Mesendoderm (in vitro differentiated cells): ENCODE data around the gene KLHL29.

Source experiments
- DNase-seq: peaks from one replicate; pipeline ENCODE4 v3.0.0; 2013
- H2AK5ac ChIP-seq: 2 replicates; pipeline ENCODE4 v1.6.1; 2013; ENCODE audit warnings: low read length, inconsistent platforms
- H2BK120ac ChIP-seq: 2 replicates; pipeline ENCODE4 v1.6.1; 2013; ENCODE audit warnings: low read depth, mild to moderate bottlenecking, low read length, moderate library complexity, mixed read lengths
- H2BK15ac ChIP-seq: replicated peaks from 2 replicates; pipeline ENCODE4 v1.6.1; 2013; ENCODE audit warnings: low read depth, mild to moderate bottlenecking, moderate library complexity
- H2BK5ac ChIP-seq: 2 replicates; pipeline ENCODE4 v1.6.1; 2013; ENCODE audit warnings: low read length, inconsistent platforms
- H3K18ac ChIP-seq: 2 replicates; pipeline ENCODE4 v1.6.1; 2013; ENCODE audit warnings: mild to moderate bottlenecking, low read length, mixed read lengths
- H3K23ac ChIP-seq: one replicate; pipeline ENCODE4 v1.6.1; 2013; ENCODE audit warnings: low read length
- H3K27ac ChIP-seq: 2 replicates; pipeline ENCODE4 v1.5.1; 2013; ENCODE audit warnings: low read depth, mild to moderate bottlenecking, inconsistent platforms, low read length, moderate library complexity
- H3K27me3 ChIP-seq: 2 replicates; pipeline ENCODE4 v1.6.1; 2013; ENCODE audit warnings: low read length, control low read depth, mild to moderate bottlenecking, inconsistent platforms; ENCODE audit not compliant: insufficient read depth, poor library complexity
- H3K36me3 ChIP-seq: 2 replicates; pipeline ENCODE4 v1.6.1; 2013; ENCODE audit warnings: low read length, inconsistent platforms; ENCODE audit not compliant: control insufficient read depth, insufficient read depth
- H3K4ac ChIP-seq: one replicate; pipeline ENCODE4 v1.6.1; 2013; ENCODE audit warnings: low read depth, mild to moderate bottlenecking, low read length, moderate library complexity
- H3K4me1 ChIP-seq: 2 replicates; pipeline ENCODE4 v1.6.1; 2013; ENCODE audit warnings: low read depth, low read length, inconsistent platforms; ENCODE audit not compliant: control insufficient read depth
- H3K4me2 ChIP-seq: 2 replicates; pipeline ENCODE4 v1.6.1; 2013; ENCODE audit warnings: low read length
- H3K4me3 ChIP-seq: 2 replicates; pipeline ENCODE4 v1.5.1; 2013; ENCODE audit warnings: mild to moderate bottlenecking, low read length
- H3K56ac ChIP-seq: one replicate; pipeline ENCODE4 v1.6.1; 2013; ENCODE audit warnings: low read length
- H3K79me1 ChIP-seq: 2 replicates; pipeline ENCODE4 v1.6.1; 2013; ENCODE audit warnings: low read length, inconsistent platforms
- H3K79me2 ChIP-seq: 2 replicates; pipeline ENCODE4 v1.6.1; 2013; ENCODE audit warnings: mild to moderate bottlenecking, low read length; ENCODE audit not compliant: control insufficient read depth, insufficient read depth
- H3K9ac ChIP-seq: 2 replicates; pipeline ENCODE4 v1.6.1; 2013; ENCODE audit warnings: low read length, inconsistent platforms
- H4K5ac ChIP-seq: one replicate; pipeline ENCODE4 v1.6.1; 2013; ENCODE audit warnings: low read length
- H4K8ac ChIP-seq: one replicate; pipeline ENCODE4 v1.6.1; 2013; ENCODE audit warnings: low read depth, mild to moderate bottlenecking, control low read depth, low read length, moderate library complexity
- WGBS: extraction: QIAGEN DNeasy Blood & Tissue Kit; methylation state at CpG from one replicate; pipeline ENCODE4 v1.1.7; 2013; ENCODE audit warnings: low lambda C conversion rate, missing lambda C conversion rate; ENCODE audit not compliant: insufficient coverage; ENCODE audit errors: extremely low coverage; 5-methylcytosine and 5-hydroxymethylcytosine counted together

Gene KLHL29

DNA sequence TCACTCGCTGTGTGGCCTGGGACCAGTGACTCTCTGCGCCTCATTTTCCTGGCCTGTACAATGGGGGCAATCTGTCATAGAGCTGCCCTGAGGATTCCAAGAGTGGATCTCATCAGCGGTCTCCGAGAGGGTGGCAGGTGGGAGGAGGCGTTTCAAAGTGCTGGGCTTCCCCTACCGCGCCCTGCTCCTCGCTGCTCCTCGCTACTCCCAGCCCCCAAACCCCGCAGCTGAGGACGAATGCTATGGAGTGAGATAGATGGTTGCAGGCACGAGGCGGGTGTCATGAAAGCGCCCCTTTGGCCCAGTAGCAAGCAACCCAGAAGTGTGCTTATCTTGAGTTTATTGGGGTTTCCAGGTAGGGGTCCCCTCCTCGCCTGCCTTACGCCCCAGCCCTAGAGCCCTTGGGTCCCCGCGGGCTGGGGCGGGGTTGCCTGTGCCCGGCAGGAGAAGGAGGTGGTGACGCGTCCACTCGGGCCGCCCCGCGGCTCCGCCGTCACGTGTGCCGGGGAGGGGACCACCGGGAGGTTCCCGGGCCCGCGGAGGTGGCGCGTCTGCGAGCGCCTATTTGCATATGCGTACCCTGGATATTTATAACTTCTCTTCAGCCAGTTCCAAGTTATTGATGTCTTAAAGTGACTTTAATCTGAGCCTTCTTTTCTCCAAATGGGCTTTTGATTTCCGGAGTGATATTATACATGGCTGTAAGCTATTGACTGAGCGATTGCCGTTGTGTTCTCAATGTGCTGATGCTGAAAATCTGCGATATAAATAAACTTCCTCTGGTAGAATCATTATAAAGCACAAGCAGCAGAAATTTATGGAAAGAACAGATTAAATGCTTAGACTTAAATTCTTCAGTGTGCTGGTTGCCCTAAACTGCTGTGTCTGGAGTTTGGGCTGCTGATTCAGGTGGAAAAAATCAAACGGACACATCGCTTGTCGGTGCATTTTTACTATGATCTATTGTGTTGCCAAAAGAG is 278.3 kb downstream of the KLHL29 start:
- WGBS, result no CpG with 5 or more reads among the region's 46 CpGs
- Histone ChIP-seq H3K4me3 (no peak overlapping the region), H4K8ac (no peak overlapping the region)

DNA sequence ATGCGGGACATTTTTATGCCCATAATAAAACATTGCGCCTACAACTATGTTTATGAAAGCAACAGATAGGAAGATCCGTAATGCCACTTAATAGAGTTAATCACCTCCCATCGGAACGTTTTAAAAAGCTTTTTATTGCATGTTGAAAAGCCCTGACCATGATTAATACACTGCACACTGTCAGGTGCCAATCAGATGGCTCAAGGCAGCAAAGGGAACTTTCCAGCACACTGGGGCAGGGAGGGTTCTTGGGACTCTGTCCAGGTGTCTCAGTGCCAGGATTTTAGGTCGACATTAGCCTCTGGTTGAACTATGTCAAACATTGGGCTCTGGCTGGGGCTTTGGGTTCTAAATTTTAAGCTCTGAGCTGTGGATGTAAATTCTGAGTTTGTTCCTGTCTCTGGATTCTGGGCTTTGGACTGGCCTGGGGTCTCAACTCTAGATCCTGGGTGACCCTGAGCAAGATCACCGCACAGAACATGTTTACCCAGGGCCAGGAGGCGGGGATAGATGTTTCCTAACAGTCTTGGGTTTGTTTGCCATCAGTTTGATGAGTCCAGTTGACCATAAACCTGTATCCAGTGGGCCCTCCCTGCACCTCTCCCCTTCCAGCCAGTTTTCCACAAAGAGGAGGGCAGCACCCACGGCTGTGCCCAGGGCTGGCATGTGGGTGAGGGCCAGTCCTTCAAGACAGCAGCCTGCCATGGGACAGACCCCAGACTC is 279.2 kb downstream of the KLHL29 start:
- Histone ChIP-seq H4K5ac (no peak overlapping the region), H3K4me1 (no peaks in the 10 kb centered on the region), H3K9ac (no peak overlapping the region), H3K4me3 (no peak overlapping the region), H3K79me2 (no peaks in the 10 kb centered on the region), H3K4me2 (no peak overlapping the region), H2BK120ac (no peak overlapping the region), H3K79me1 (no peaks in the 10 kb centered on the region), H2BK5ac (no peak overlapping the region), H3K56ac (no peak overlapping the region), H4K8ac (no peak overlapping the region), H3K4ac (no peak overlapping the region), H3K36me3 (no peaks in the 10 kb centered on the region), H3K27me3 (no peaks in the 10 kb centered on the region), H2BK15ac (no peak overlapping the region), H2AK5ac (no peak overlapping the region), H3K27ac (no peak overlapping the region), H3K23ac (no peak overlapping the region), H3K18ac (no peak overlapping the region)
- no CpG with 5 or more reads among the region's 9 CpGs for WGBS
- DNase-seq, result no peak

More for the DNA sequence above, 278.3 kb downstream of the KLHL29 start:
- Histone ChIP-seq H3K4ac (no peak overlapping the region), H3K79me1 (no peaks in the 10 kb centered on the region), H4K5ac (no peak overlapping the region), H2AK5ac (no peak overlapping the region), H3K23ac (peak overlapping the region; percentile 24), H2BK15ac (no peak overlapping the region), H3K9ac (no peak overlapping the region), H3K4me2 (peak overlapping the region; percentile 25), H2BK120ac (no peak overlapping the region), H2BK5ac (no peak overlapping the region), H3K56ac (peak overlapping the region; percentile 34), H3K36me3 (no peaks in the 10 kb centered on the region), H3K27me3 (no peaks in the 10 kb centered on the region), H3K18ac (no peak overlapping the region), H3K79me2 (no peaks in the 10 kb centered on the region), H3K27ac (no peak overlapping the region), H3K4me1 (no peaks in the 10 kb centered on the region)
- DNase-seq, result no peak

DNA sequence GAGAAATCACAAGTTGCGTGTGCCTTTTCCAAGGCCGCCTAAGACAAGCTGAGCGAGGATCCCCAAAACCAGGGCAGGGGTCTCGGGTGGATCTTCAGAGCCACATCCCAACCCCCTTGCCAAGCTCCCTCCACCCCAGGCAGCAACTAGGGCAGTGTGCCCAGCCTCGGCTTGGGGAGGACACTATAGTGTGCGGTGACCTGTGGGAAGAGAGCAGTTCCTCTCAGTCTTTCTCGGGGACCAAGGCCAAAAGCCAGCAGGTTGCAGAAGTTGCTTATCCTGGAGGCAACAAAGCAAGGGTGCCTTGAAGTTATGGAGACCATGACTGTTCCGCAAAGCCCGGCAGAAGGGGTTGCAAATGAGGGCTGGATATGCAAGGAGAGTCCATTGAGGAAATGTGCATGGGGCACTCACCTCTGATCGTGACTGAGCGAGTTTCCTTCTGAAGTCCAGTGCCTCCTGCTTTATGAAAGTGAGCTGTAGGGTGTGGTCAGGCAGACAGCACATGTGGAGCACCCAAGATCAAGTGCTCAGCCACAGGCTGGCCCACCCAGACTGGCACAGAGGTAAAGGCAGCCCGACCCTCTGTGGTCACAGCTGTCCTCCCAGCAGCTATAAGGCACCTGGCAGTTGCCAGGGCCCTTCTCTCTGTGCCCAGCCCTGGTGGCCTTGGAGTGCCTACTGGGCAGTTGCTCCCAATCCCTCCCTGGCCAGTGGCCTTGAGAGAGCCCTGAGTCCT is 281.4 kb downstream of the KLHL29 start:
- no peak for DNase-seq
- Histone ChIP-seq H2AK5ac (no peak overlapping the region), H4K8ac (no peak overlapping the region), H3K56ac (no peak overlapping the region), H3K23ac (no peak overlapping the region), H2BK5ac (no peak overlapping the region), H3K27me3 (no peaks in the 10 kb centered on the region), H2BK120ac (no peak overlapping the region), H3K4me1 (no peaks in the 10 kb centered on the region), H4K5ac (no peak overlapping the region), H3K79me2 (no peaks in the 10 kb centered on the region), H3K18ac (no peak overlapping the region), H3K4me3 (no peak overlapping the region), H3K9ac (no peak overlapping the region), H3K4ac (no peak overlapping the region), H3K79me1 (no peaks in the 10 kb centered on the region), H3K27ac (no peak overlapping the region), H3K4me2 (no peak overlapping the region), H3K36me3 (no peaks in the 10 kb centered on the region), H2BK15ac (no peak overlapping the region)
- WGBS, result no CpG with 5 or more reads among the region's 12 CpGs

DNA sequence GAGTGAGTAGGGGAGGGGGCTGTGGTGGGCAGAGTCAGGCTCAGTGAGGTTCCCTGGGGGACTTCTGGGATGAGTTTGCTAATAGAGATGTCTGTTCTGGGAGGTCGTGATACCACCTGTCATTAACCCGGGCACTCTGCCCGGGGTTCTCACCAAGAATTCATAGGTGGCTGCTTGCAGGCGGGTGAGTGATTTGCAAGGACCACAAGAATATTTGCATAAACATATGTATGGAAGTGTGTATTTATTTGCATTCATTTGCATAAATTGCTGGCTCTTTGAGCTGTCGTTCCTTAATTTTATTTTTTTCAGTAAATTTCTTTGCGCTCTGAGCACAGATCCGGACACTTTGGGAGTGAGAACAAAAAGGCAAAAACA is 282.0 kb downstream of the KLHL29 start:
- Histone ChIP-seq H3K79me2 (no peaks in the 10 kb centered on the region), H2BK120ac (no peak overlapping the region), H3K4me2 (no peak overlapping the region), H3K27ac (no peak overlapping the region), H3K79me1 (no peaks in the 10 kb centered on the region), H2AK5ac (no peak overlapping the region), H2BK15ac (no peak overlapping the region), H3K4me1 (no peaks in the 10 kb centered on the region), H3K56ac (no peak overlapping the region), H3K18ac (no peak overlapping the region), H2BK5ac (no peak overlapping the region), H4K8ac (no peak overlapping the region), H4K5ac (no peak overlapping the region), H3K9ac (no peak overlapping the region), H3K4me3 (no peak overlapping the region), H3K23ac (no peak overlapping the region), H3K36me3 (no peaks in the 10 kb centered on the region), H3K4ac (no peak overlapping the region), H3K27me3 (no peaks in the 10 kb centered on the region)
- no CpG with 5 or more reads among the region's 7 CpGs for WGBS
- no peak for DNase-seq

DNA sequence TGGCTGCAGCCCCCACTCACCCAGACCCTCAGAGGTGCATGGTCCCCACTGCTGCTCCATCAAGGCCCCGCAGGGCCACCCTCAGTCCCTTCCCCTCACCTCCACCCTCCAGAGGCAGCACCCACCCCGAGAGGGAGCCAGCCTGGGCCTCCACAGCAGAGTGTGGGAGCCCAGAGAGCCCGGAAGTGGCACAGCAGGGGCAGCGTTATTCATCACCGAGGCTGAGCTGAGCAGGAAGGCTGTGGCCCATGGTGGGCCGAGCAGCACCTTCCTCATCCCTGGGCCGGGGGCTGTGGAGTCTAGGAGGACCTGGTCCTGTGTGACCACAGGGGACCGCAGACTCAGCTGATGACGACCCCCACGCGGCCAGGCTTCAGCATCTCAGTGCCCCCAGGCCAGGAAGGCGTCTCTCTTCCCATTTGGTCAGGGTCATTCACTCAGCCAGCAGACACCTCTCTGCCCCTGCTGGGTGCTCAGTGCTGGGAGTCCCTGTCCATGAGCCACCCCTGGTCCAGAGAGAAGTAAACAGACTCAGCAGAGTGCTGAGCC is 283.9 kb downstream of the KLHL29 start:
- Histone ChIP-seq H3K18ac (no peak overlapping the region), H2BK120ac (no peak overlapping the region)

More for the DNA sequence above, 283.9 kb downstream of the KLHL29 start:
- H3K4me1 ChIP-seq, result no peaks in the 10 kb centered on the region
- no peaks in the 10 kb centered on the region for H3K27me3 ChIP-seq
- H3K79me1 ChIP-seq, result no peaks in the 10 kb centered on the region
- H3K27ac ChIP-seq, result no peak overlapping the region
- no peak overlapping the region for H2BK5ac ChIP-seq
- no peak overlapping the region for H4K8ac ChIP-seq
- no peak overlapping the region for H3K23ac ChIP-seq
- H3K79me2 ChIP-seq, result no peaks in the 10 kb centered on the region
- H3K36me3 ChIP-seq, result no peaks in the 10 kb centered on the region
- H3K56ac ChIP-seq, result no peak overlapping the region
- H3K4ac ChIP-seq, result no peak overlapping the region
- no peak overlapping the region for H3K9ac ChIP-seq
- H2BK15ac ChIP-seq, result no peak overlapping the region
- no peak overlapping the region for H3K4me2 ChIP-seq
- no CpG with 5 or more reads among the region's 12 CpGs for WGBS
- no peak overlapping the region for H3K4me3 ChIP-seq
- no peak overlapping the region for H2AK5ac ChIP-seq
- no peak overlapping the region for H4K5ac ChIP-seq
- no peak for DNase-seq
